Measurements from ENCODE around the gene EGLN2. TPM values are rescaled to one million over a fixed set of nuclear protein-coding genes. Genes with fewer than 3 reads are reported as not detected.
"Not testable (repeated sequence)": the region's sequence is repeated elsewhere in the genome, so short reads cannot be mapped to it uniquely, and the experiment has no call there.

The EGLN2 gene
- polyA plus RNA-seq = 100 to 1,000 TPM in 1 of 3 donors, 10 to 100 TPM in 2; 30.5 to 121 (median 93.1) TPM

DNA sequence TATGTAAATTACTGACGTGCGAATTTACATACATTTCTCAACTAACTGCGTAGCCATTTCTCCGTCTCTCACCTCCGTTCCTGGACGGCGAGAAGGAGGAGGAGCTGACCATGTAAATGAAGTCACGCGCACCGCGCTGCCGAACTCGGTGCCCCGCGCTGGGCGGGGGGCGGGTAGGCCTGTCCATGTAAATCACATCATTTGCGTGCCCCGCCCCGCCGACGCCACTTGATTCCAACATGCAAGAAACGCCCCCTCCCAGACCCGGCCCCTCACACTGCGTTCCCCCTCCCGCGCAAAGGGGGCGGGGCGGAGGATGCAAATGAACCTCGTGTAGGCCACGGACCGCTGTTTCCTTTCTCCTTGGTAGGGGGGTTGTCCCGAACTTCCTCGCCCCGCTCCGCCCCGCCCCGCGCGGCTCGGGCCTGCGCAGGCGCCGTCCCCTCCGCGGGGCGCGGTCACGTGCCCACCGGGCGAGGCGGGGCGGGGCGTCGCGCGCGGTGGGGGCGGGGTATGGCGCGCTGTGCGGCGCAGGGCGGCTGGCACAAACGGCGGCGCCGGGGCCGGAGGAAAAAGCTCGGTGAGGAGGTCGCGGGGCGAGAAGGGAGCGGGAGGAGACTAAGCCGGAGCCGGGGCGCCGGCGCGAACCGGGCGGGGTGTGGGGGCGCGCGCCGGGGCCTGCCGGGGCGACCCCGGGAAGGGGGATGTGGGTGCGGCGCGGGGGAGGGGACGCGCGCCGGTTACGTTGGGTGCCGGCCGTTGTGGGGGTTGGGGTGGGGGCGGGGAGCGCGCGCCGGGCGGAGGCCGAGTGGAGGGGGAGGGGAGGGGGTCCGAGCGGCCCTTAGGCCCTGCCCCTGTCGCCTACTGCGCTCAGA is at the start of gene EGLN2:
TSS of gene EGLN2 (plus strand) at position 509 of the 875 bp plus-strand sequence. CDS start 1,382 bp downstream, outside the sequence.
- H3K27ac ChIP-seq (ENCODE audit: low read depth, low read length) = no peak within 1 kb of the TSS
- 1% methylated on average over 47 to 108 of the region's 110 CpGs for WGBS, 3 donors

- 0% methylated on average over 43 of the region's 43 CpGs for whole genome bisulfite sequencing, 3 donors
- peak within 1 kb of the TSS; percentile 83 for H3K27ac ChIP-seq (ENCODE audit: low read depth, low read length)
These were observed 48.7 kb upstream of the EGLN2 start, which contains the start of gene ACTMAP for GRCh38 chr19:40750058-40750873. Gene ACTMAP, minus strand, starts transcription at chr19:40750477. Its CDS starts 674 bp downstream, at chr19:40749803.

- peak within 1 kb of the TSS; percentile 83 for H3K27ac ChIP-seq (ENCODE audit: low read depth, low read length)
- 0% methylated on average over 40 to 46 of the region's 46 CpGs for WGBS, 3 donors
These were observed 48.0 kb upstream of the EGLN2 start, which contains the start of gene SNRPA for GRCh38 chr19:40750874-40751537. Gene SNRPA, plus strand, starts transcription at chr19:40751203. Its CDS starts 206 bp downstream, at chr19:40751409.

- WGBS, 3 donors = 58 to 64% (median 59%) methylated on average over 11 to 12 of the region's 12 CpGs
- H3K27ac ChIP-seq (ENCODE audit: low read depth, low read length) = no peak overlapping the region
These were observed 46.7 kb upstream of the EGLN2 start for GRCh38 chr19:40752257-40752781.

DNA sequence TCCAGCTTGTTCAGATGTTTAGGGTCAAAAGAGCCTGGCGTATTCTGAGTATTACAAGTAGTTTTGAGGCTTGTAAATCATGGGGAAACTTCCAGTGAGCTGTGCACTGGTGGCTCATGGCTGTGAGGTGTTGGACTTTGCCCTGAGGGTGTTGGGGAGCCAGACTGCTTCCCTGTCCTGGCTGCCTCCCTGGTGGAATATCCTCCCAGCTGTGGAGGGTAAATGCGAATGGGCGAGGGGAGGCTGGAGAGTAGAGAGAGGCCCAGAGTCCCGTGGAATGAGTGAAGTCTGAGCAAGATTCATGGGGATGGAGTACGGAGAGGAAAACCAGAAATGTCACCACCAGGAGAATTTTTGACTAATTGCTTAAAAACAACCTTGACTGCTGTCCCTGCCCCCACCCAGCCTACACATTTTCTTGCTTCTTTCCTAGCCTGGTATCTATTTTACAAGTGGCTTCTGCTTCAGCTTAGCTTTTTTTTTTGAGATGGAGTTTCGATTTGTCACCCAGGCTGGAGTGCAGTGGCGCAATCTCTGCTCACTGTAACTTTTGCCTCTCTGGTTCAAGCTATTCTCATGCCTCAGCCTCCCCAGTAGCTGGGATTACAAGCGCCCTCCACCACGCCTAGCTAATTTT is 44.3 kb upstream of the EGLN2 start:
- no peak overlapping the region for H3K27ac ChIP-seq (ENCODE audit: low read depth, low read length)
- WGBS, 3 donors = 57 to 76% (median 74%) methylated on average over 9 of the region's 9 CpGs

GRCh38 chr19:40755248-40755624 is 43.8 kb upstream of the EGLN2 start:
- H3K27ac ChIP-seq (ENCODE audit: low read depth, low read length) = no peak overlapping the region
- WGBS, 3 donors = 84 to 94% (median 91%) methylated on average over 3 of the region's 3 CpGs

- 97 to 98% (median 97%) methylated on average over 8 of the region's 8 CpGs for WGBS, 3 donors
- no peak overlapping the region for H3K27ac ChIP-seq (ENCODE audit: low read depth, low read length)
These were observed 43.2 kb upstream of the EGLN2 start for GRCh38 chr19:40755791-40756190.

- no peak overlapping the region for H3K27ac ChIP-seq (ENCODE audit: low read depth, low read length)
- WGBS, 3 donors = 70 to 82% (median 71%) methylated on average over 11 of the region's 11 CpGs
These were observed 42.4 kb upstream of the EGLN2 start for GRCh38 chr19:40756502-40757110.

GRCh38 chr19:40758491-40758890 is 40.5 kb upstream of the EGLN2 start:
- WGBS, 3 donors = 95 to 100% (median 97%) methylated on average over 3 of the region's 3 CpGs
- H3K27ac ChIP-seq (ENCODE audit: low read depth, low read length) = no peak overlapping the region

- H3K27ac ChIP-seq (ENCODE audit: low read depth, low read length) = no peak overlapping the region
- whole genome bisulfite sequencing, 3 donors = 90 to 95% (median 93%) methylated on average over 13 of the region's 13 CpGs
These were observed 39.6 kb upstream of the EGLN2 start for GRCh38 chr19:40759352-40759751.

- no peak overlapping the region for H3K27ac ChIP-seq (ENCODE audit: low read depth, low read length)
- WGBS, 3 donors = 87 to 89% (median 89%) methylated on average over 17 of the region's 17 CpGs
These were observed 36.1 kb upstream of the EGLN2 start for GRCh38 chr19:40762754-40763470.

- no peak overlapping the region for H3K27ac ChIP-seq (ENCODE audit: low read depth, low read length)
- 84 to 95% (median 93%) methylated on average over 7 of the region's 7 CpGs for WGBS, 3 donors
These were observed 35.5 kb upstream of the EGLN2 start for GRCh38 chr19:40763526-40763925.

DNA sequence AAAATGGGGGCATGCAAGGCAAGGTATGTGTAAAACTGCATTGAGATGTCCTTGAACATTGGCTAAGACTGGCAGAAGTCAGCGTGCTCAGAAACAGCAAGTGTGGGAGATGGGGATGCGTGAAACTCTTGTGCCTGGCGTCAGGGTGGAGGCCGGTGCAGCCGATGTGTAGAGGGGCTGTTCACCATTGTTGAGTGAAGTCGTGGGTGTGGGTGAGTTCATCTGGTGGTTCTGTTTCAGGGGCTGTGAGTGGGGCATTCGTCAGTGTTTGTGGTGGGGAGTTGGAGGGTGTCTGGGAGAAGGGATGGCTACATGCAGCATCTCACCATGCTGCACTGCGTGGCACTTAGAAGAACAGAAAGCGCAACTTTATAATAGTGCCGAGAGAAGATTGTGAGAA is 35.0 kb upstream of the EGLN2 start:
- no peak overlapping the region for H3K27ac ChIP-seq (ENCODE audit: low read depth, low read length)
- whole genome bisulfite sequencing, 3 donors = 91 to 95% (median 91%) methylated on average over 10 of the region's 10 CpGs

DNA sequence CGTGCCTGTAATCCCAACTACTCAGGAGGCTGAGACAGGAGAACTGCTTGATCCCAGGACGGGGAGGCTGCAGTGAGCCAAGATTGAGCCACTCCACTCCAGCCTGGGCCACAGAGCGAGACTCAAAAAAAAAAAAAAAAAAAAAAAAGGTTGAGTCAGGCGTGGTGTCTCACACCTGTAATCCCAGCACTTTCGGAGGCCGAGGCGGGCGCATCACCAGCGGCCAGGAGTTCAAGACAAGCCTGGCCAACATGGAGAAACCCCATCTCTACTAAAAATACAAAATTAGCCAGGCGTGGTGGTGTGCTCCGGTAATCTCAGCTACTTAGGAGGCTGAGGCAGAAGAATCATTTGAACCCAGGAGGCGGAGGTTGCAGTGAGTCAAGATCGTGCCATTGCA is 32.6 kb upstream of the EGLN2 start:
- WGBS, 3 donors = 95 to 99% (median 96%) methylated on average over 12 to 13 of the region's 13 CpGs
- H3K27ac ChIP-seq (ENCODE audit: low read depth, low read length) = not testable (repeated sequence)

- WGBS, 3 donors = 75 to 87% (median 83%) methylated on average over 5 of the region's 5 CpGs
- no peak overlapping the region for H3K27ac ChIP-seq (ENCODE audit: low read depth, low read length)
These were observed 30.1 kb upstream of the EGLN2 start for GRCh38 chr19:40768869-40769268.

GRCh38 chr19:40771101-40771862 is 27.7 kb upstream of the EGLN2 start:
- H3K27ac ChIP-seq (ENCODE audit: low read depth, low read length) = not testable (repeated sequence)
- WGBS, 3 donors = 92 to 96% (median 94%) methylated on average over 10 of the region's 10 CpGs

Measured in adipose tissue (tissue), 3 donors.